ENCODE data around the gene ACSM3. TPM values are rescaled to one million over a fixed set of nuclear protein-coding genes. Genes with fewer than 3 reads are reported as not detected.
"Not testable (repeated sequence)": the region's sequence is repeated elsewhere in the genome, so short reads cannot be mapped to it uniquely, and the experiment has no call there.

ACSM3 gene
- total and polyA plus RNA-seq, 2 donors, result 4.1 to 9.9 TPM

- H3K9me3 ChIP-seq (ENCODE audit: control insufficient read depth in 2 of 2, insufficient read depth in 1 of 2, low read length in 1 of 2), result peaks cover 2 to 11% of the 10 kb centered on the region in 2 donors
- WGBS, result 95% methylated on average over 1 of the region's 1 CpG
- no peak for DNase-seq (ENCODE audit: low read depth in 6 of 9, low spot score in 9 of 9)
- no peaks in the 10 kb centered on the region for H3K4me1 ChIP-seq (ENCODE audit: control insufficient read depth in 2 of 2, insufficient read depth in 2 of 2, low read length in 2 of 2)
- no peaks in the 10 kb centered on the region for H3K27me3 ChIP-seq (ENCODE audit: control insufficient read depth in 2 of 2, insufficient read depth in 1 of 2, low read length in 1 of 2)
- H3K4me3 ChIP-seq (ENCODE audit: low read length in 2 of 2), result no peak overlapping the region
- H3K27ac ChIP-seq (ENCODE audit: low read depth in 1 of 2, low read length in 1 of 2), result no peak overlapping the region
- no peaks in the 10 kb centered on the region for H3K36me3 ChIP-seq (ENCODE audit: control insufficient read depth in 2 of 2, insufficient read depth in 2 of 2, low read length in 1 of 2)
Observed at GRCh38 chr16:20749474-20749873, 14.3 kb upstream of the ACSM3 start.

GRCh38 chr16:20750558-20750957 lies 13.3 kb upstream of the ACSM3 start:
- Histone ChIP-seq H3K4me3 (ENCODE audit: low read length in 2 of 2) (no peak overlapping the region), H3K27ac (ENCODE audit: low read depth in 1 of 2, low read length in 1 of 2) (no peak overlapping the region), H3K4me1 (ENCODE audit: control insufficient read depth in 2 of 2, insufficient read depth in 2 of 2, low read length in 2 of 2) (no peaks in the 10 kb centered on the region), H3K36me3 (ENCODE audit: control insufficient read depth in 2 of 2, insufficient read depth in 2 of 2, low read length in 1 of 2) (no peaks in the 10 kb centered on the region), H3K9me3 (ENCODE audit: control insufficient read depth in 2 of 2, insufficient read depth in 1 of 2, low read length in 1 of 2) (peaks cover 2 to 11% of the 10 kb centered on the region in 2 donors), H3K27me3 (ENCODE audit: control insufficient read depth in 2 of 2, insufficient read depth in 1 of 2, low read length in 1 of 2) (no peaks in the 10 kb centered on the region)
- DNase-seq (ENCODE audit: low read depth in 6 of 9, low spot score in 9 of 9), result no peak
- 97% methylated on average over 1 of the region's 1 CpG for WGBS

GRCh38 chr16:20753727-20754126 lies 10.1 kb upstream of the ACSM3 start:
- 94% methylated on average over 1 of the region's 1 CpG for WGBS

GRCh38 chr16:20755238-20755637 lies 8.6 kb upstream of the ACSM3 start:
- no peaks in the 10 kb centered on the region for H3K4me1 ChIP-seq (ENCODE audit: control insufficient read depth in 2 of 2, insufficient read depth in 2 of 2, low read length in 2 of 2)
- 100% methylated on average over 1 of the region's 1 CpG for WGBS
- H3K4me3 ChIP-seq (ENCODE audit: low read length in 2 of 2), result no peak overlapping the region
- no peak for DNase-seq (ENCODE audit: low read depth in 6 of 9, low spot score in 9 of 9)
- no peaks in the 10 kb centered on the region for H3K9me3 ChIP-seq (ENCODE audit: control insufficient read depth in 2 of 2, insufficient read depth in 1 of 2, low read length in 1 of 2)
- no peak overlapping the region for H3K27ac ChIP-seq (ENCODE audit: low read depth in 1 of 2, low read length in 1 of 2)
- no peaks in the 10 kb centered on the region for H3K27me3 ChIP-seq (ENCODE audit: control insufficient read depth in 2 of 2, insufficient read depth in 1 of 2, low read length in 1 of 2)
- H3K36me3 ChIP-seq (ENCODE audit: control insufficient read depth in 2 of 2, insufficient read depth in 2 of 2, low read length in 1 of 2), result no peaks in the 10 kb centered on the region

More at GRCh38 chr16:20753727-20754126, 10.1 kb upstream of the ACSM3 start:
- Histone ChIP-seq H3K4me3 (ENCODE audit: low read length in 2 of 2) (no peak overlapping the region), H3K27me3 (ENCODE audit: control insufficient read depth in 2 of 2, insufficient read depth in 1 of 2, low read length in 1 of 2) (no peaks in the 10 kb centered on the region), H3K9me3 (ENCODE audit: control insufficient read depth in 2 of 2, insufficient read depth in 1 of 2, low read length in 1 of 2) (no peaks in the 10 kb centered on the region), H3K27ac (ENCODE audit: low read depth in 1 of 2, low read length in 1 of 2) (no peak overlapping the region), H3K36me3 (ENCODE audit: control insufficient read depth in 2 of 2, insufficient read depth in 2 of 2, low read length in 1 of 2) (no peaks in the 10 kb centered on the region), H3K4me1 (ENCODE audit: control insufficient read depth in 2 of 2, insufficient read depth in 2 of 2, low read length in 2 of 2) (no peaks in the 10 kb centered on the region)
- DNase-seq (ENCODE audit: low read depth in 6 of 9, low spot score in 9 of 9), result no peak

- not testable (repeated sequence) for H3K9me3 ChIP-seq (ENCODE audit: control insufficient read depth in 2 of 2, insufficient read depth in 1 of 2, low read length in 1 of 2); DNase-seq (ENCODE audit: low read depth in 6 of 9, low spot score in 9 of 9); H3K36me3 ChIP-seq (ENCODE audit: control insufficient read depth in 2 of 2, insufficient read depth in 2 of 2, low read length in 1 of 2); H3K4me3 ChIP-seq (ENCODE audit: low read length in 2 of 2); H3K27me3 ChIP-seq (ENCODE audit: control insufficient read depth in 2 of 2, insufficient read depth in 1 of 2, low read length in 1 of 2); H3K27ac ChIP-seq (ENCODE audit: low read depth in 1 of 2, low read length in 1 of 2); H3K4me1 ChIP-seq (ENCODE audit: control insufficient read depth in 2 of 2, insufficient read depth in 2 of 2, low read length in 2 of 2)
- WGBS, result 94% methylated on average over 3 of the region's 5 CpGs
Observed at GRCh38 chr16:20755799-20756198, 8.0 kb upstream of the ACSM3 start.

GRCh38 chr16:20760346-20760745 lies 3.5 kb upstream of the ACSM3 start:
- H3K27ac ChIP-seq (ENCODE audit: low read depth in 1 of 2, low read length in 1 of 2), result no peak overlapping the region
- no peaks in the 10 kb centered on the region for H3K36me3 ChIP-seq (ENCODE audit: control insufficient read depth in 2 of 2, insufficient read depth in 2 of 2, low read length in 1 of 2)
- WGBS, result 89% methylated on average over 2 of the region's 2 CpGs
- H3K4me1 ChIP-seq (ENCODE audit: control insufficient read depth in 2 of 2, insufficient read depth in 2 of 2, low read length in 2 of 2), result peaks cover 0 to 5% of the 10 kb centered on the region in 2 donors
- no peaks in the 10 kb centered on the region for H3K27me3 ChIP-seq (ENCODE audit: control insufficient read depth in 2 of 2, insufficient read depth in 1 of 2, low read length in 1 of 2)
- no peak overlapping the region for H3K4me3 ChIP-seq (ENCODE audit: low read length in 2 of 2)
- no peaks in the 10 kb centered on the region for H3K9me3 ChIP-seq (ENCODE audit: control insufficient read depth in 2 of 2, insufficient read depth in 1 of 2, low read length in 1 of 2)
- no peak for DNase-seq (ENCODE audit: low read depth in 6 of 9, low spot score in 9 of 9)

- 95% methylated on average over 1 of the region's 1 CpG for whole genome bisulfite sequencing
- no peak overlapping the region for H3K4me3 ChIP-seq (ENCODE audit: low read length in 2 of 2)
- H3K27me3 ChIP-seq (ENCODE audit: control insufficient read depth in 2 of 2, insufficient read depth in 1 of 2, low read length in 1 of 2), result no peaks in the 10 kb centered on the region
- H3K9me3 ChIP-seq (ENCODE audit: control insufficient read depth in 2 of 2, insufficient read depth in 1 of 2, low read length in 1 of 2), result no peaks in the 10 kb centered on the region
- no peak overlapping the region for H3K27ac ChIP-seq (ENCODE audit: low read depth in 1 of 2, low read length in 1 of 2)
- H3K36me3 ChIP-seq (ENCODE audit: control insufficient read depth in 2 of 2, insufficient read depth in 2 of 2, low read length in 1 of 2), result no peaks in the 10 kb centered on the region
- H3K4me1 ChIP-seq (ENCODE audit: control insufficient read depth in 2 of 2, insufficient read depth in 2 of 2, low read length in 2 of 2), result peaks cover 0 to 5% of the 10 kb centered on the region in 2 donors
- DNase-seq (ENCODE audit: low read depth in 6 of 9, low spot score in 9 of 9), result no peak
Observed at GRCh38 chr16:20761175-20761574, 2.6 kb upstream of the ACSM3 start.

GRCh38 chr16:20762404-20763123 lies 1.2 kb upstream of the ACSM3 start:
- no peaks in the 10 kb centered on the region for H3K9me3 ChIP-seq (ENCODE audit: control insufficient read depth in 2 of 2, insufficient read depth in 1 of 2, low read length in 1 of 2)
- no peaks in the 10 kb centered on the region for H3K36me3 ChIP-seq (ENCODE audit: control insufficient read depth in 2 of 2, insufficient read depth in 2 of 2, low read length in 1 of 2)
- DNase-seq (ENCODE audit: low read depth in 6 of 9, low spot score in 9 of 9), result no peak
- no peak overlapping the region for H3K4me3 ChIP-seq (ENCODE audit: low read length in 2 of 2)
- H3K27ac ChIP-seq (ENCODE audit: low read depth in 1 of 2, low read length in 1 of 2), result no peak overlapping the region
- WGBS, result 97% methylated on average over 3 of the region's 3 CpGs
- H3K27me3 ChIP-seq (ENCODE audit: control insufficient read depth in 2 of 2, insufficient read depth in 1 of 2, low read length in 1 of 2), result no peaks in the 10 kb centered on the region
- peaks cover 0 to 5% of the 10 kb centered on the region in 2 donors for H3K4me1 ChIP-seq (ENCODE audit: control insufficient read depth in 2 of 2, insufficient read depth in 2 of 2, low read length in 2 of 2)

GRCh38 chr16:20764448-20764847 lies 634 bp downstream of the ACSM3 start:
- not testable (repeated sequence) for H3K9me3 ChIP-seq (ENCODE audit: control insufficient read depth in 2 of 2, insufficient read depth in 1 of 2, low read length in 1 of 2); H3K36me3 ChIP-seq (ENCODE audit: control insufficient read depth in 2 of 2, insufficient read depth in 2 of 2, low read length in 1 of 2); H3K4me1 ChIP-seq (ENCODE audit: control insufficient read depth in 2 of 2, insufficient read depth in 2 of 2, low read length in 2 of 2); H3K27ac ChIP-seq (ENCODE audit: low read depth in 1 of 2, low read length in 1 of 2); H3K4me3 ChIP-seq (ENCODE audit: low read length in 2 of 2); H3K27me3 ChIP-seq (ENCODE audit: control insufficient read depth in 2 of 2, insufficient read depth in 1 of 2, low read length in 1 of 2); DNase-seq (ENCODE audit: low read depth in 6 of 9, low spot score in 9 of 9)
- 94% methylated on average over 1 of the region's 1 CpG for WGBS
